BJ (cell line): Measurements from ENCODE around the gene TP53RK. TPM values are rescaled to one million over a fixed set of nuclear protein-coding genes. Genes with fewer than 3 reads are reported as not detected.

Experiments
- CTCF ChIA-PET: fragments of 350-600 bp; formaldehyde crosslinking; extraction: SDS; loops from one replicate; lab custom pipeline; 2021; ENCODE audit warnings: antibody characterized with exemption, inconsistent platforms; lab: Yijun Ruan, JAX
- POLR2A ChIA-PET: fragments of 300-600 bp; sonication (Branson Sonifier 250); formaldehyde crosslinking; extraction: SDS; loops from one replicate; lab custom pipeline; 2021; ENCODE audit warnings: antibody characterized with exemption; lab: Charles Lee
- DNase-seq: peaks from one replicate; pipeline ENCODE4 v3.0.0-alpha.2; 2011; ENCODE audit warnings: low read depth
- H3K27me3 ChIP-seq: 2 replicates; pipeline ENCODE4 v1.6.0; 2011; ENCODE audit warnings: low read length; ENCODE audit not compliant: control insufficient read depth, insufficient read depth
- H3K36me3 ChIP-seq: 2 replicates; pipeline ENCODE4 v1.5.1; 2011; ENCODE audit warnings: low read length; ENCODE audit not compliant: control insufficient read depth, insufficient read depth
- H3K4me3 ChIP-seq: 2 replicates; pipeline ENCODE4 v1.5.1; 2011; ENCODE audit warnings: low read depth, mild to moderate bottlenecking, control low read depth, low read length
- polyA plus RNA-seq: library from polyadenylated mRNA; depleted of rRNA; stranded (reverse); fragments of >200 nt; gene quantifications from 2 replicates; pipeline ENCODE4 v1.2.3, GENCODE V29; 2011
- TF ChIP-seq, protein P1 (sequence below): IDR thresholded peaks from 2 replicates; pipeline ENCODE4 v1.5.1; 2011; ENCODE audit warnings: low read depth, mild to moderate bottlenecking, control low read depth, inconsistent platforms, low read length, moderate library complexity; ENCODE audit not compliant: insufficient read depth

The TP53RK gene
- polyA plus RNA-seq, 1 experiment: 7.2 TPM

DNA sequence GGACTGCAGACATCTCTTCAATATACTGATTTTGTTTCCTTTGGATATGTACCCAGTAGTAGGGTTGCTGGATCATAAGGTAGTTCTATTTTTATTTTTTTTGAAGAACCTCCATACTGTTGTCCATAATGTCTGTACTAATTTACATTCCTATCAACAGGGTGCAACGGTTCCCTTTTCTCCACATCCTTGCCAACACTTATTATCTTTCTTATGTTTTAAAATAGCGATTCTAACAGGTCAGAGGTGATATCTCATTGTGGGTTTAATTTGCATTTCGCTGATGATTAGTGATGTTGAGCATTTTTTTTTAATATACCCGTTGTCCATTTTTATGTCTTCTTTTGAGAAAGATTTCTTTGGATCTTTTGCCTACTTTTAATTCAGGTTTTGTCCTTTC is 2.0 kb upstream of the TP53RK start:
- DNase-seq: no peak
- ChIA-PET POLR2A (no interaction called here), CTCF (no interaction called here)
- no peaks in the 10 kb centered on the region; the same call in 1 of the 2 replicates for H3K36me3 ChIP-seq
- no peaks in the 10 kb centered on the region for H3K27me3 ChIP-seq
- H3K4me3 ChIP-seq: no peak overlapping the region
- TF ChIP-seq, protein P1, sequence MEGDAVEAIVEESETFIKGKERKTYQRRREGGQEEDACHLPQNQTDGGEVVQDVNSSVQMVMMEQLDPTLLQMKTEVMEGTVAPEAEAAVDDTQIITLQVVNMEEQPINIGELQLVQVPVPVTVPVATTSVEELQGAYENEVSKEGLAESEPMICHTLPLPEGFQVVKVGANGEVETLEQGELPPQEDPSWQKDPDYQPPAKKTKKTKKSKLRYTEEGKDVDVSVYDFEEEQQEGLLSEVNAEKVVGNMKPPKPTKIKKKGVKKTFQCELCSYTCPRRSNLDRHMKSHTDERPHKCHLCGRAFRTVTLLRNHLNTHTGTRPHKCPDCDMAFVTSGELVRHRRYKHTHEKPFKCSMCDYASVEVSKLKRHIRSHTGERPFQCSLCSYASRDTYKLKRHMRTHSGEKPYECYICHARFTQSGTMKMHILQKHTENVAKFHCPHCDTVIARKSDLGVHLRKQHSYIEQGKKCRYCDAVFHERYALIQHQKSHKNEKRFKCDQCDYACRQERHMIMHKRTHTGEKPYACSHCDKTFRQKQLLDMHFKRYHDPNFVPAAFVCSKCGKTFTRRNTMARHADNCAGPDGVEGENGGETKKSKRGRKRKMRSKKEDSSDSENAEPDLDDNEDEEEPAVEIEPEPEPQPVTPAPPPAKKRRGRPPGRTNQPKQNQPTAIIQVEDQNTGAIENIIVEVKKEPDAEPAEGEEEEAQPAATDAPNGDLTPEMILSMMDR: no peak

DNA sequence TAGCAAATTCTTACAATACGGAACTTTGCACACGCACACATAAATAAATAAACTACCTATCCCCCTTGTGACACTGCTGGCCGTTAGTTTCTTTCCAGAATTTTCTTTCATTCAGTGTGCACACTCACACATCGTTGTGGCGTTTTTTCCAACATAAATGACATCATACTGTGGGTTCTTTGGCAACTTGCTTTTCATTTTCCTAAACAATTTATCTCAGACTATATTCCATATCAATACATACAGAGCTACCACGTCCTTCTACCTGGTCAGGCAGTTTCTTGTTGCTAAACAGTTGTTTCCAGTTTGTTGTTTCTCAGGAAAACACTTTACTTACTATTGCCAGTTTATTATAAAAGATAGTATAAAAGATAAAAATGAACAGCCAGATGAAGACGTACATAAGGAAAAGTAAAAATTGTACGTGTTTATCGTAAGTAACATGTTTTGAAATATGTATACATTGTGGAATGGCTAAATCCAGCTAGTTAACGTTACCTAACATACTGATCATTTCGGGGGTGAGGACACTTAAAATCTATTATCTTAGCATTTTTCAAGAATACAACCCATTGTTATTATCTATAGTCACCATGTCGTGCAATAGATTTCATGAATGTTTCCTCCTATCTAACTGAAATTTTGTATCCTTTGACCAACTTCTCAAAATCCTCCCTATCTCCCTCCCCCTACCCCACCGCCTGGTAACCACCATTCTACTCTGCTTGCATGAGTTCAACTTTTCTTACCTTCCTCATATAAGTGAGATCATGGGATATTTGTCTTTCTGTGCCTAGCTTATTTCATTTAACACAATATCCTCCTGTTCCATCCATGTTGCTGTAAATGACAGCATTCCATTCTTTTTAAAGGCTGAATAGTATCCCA is 1.2 kb upstream of the TP53RK start:
- no peak for DNase-seq
- Histone ChIP-seq H3K27me3 (no peaks in the 10 kb centered on the region), H3K36me3 (no peaks in the 10 kb centered on the region; the same call in 1 of the 2 replicates), H3K4me3 (peak overlapping the region; percentile 45)
- ChIA-PET CTCF (interaction anchor here (0.6 to 1.7 kb wide), 4 partner anchors 9 to 128 kb away, joined by 3 to 5 read pairs (median 4); no protein-coding TSS in a partner anchor), POLR2A (no interaction called here)
- TF ChIP-seq, protein P1: no peak

DNA sequence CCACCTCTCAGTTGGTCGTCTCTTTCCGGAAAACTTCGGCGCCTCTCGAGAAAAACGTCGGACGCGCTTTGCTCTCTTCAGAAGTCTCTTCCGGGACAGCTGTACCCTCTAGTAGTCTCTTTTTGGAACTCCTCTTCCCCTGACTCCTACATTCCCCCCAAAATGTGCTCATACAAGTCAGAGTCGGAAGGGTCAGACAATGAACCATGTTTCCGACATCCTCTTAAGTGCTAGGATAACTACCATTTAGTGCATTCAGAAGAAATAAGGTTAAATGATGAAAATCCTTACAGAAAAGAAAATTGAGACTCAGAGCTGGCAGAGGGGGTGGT is 476 bp upstream of the TP53RK start:
- TF ChIP-seq, protein P1: no peak
- CTCF ChIA-PET: interaction anchor here (0.6 to 1.7 kb wide), 4 partner anchors 10 to 127 kb away, joined by 3 to 5 read pairs (median 4); no protein-coding TSS in a partner anchor
- Histone ChIP-seq H3K36me3 (no peaks in the 10 kb centered on the region; the same call in 1 of the 2 replicates), H3K4me3 (peak overlapping the region; percentile 45), H3K27me3 (no peaks in the 10 kb centered on the region)
- no peak for DNase-seq
- POLR2A ChIA-PET: interaction anchor here (0.6 kb wide), 1 partner anchor 326 kb away, joined by 7 read pairs; no protein-coding TSS in a partner anchor

DNA sequence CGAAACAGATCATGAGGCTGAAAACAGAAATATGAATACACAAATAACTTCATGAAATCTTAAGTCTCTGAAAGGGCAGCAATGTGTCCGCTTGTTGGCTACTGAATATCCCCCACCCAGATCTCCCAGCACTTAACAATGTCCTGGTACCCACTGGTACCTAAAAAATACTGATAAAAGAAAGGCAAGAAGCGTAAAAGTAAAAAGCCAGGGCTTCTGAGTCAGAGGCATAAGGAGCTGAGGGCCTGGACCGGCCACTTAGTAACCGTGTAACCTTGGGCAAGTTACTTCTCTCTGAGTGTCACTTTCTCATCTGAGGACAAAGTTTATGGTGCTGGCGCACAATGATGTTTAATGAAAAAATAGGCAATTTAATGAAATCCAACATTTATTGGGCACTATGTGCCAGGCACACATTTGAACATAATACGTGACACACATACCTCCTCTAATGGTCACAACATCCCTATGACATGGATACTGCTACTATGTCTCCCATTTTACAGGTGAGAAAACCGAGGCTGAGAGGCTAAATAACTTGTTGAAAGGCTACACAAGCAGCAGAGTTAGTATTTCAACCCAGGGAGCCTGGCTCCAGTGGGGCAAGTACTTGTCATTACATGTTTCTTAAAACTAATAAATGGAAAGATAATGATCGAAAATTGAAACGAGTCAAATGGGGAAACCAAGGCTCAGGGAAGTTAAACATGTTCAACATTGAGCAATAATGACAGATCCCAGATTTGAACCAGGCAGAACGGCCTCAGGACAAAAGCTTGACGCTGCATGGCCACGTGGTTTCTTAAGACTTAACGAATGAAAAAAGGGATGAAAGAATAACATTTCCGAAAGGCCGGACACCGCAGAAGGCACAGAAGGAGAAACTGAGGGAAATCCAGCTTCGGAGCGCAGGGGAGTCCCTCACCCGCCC is 828 bp downstream of the TP53RK start:
- Histone ChIP-seq H3K27me3 (no peaks in the 10 kb centered on the region), H3K4me3 (peak overlapping the region; percentile 78), H3K36me3 (no peaks in the 10 kb centered on the region; the same call in 1 of the 2 replicates)
- TF ChIP-seq, protein P1: no peak
- no peak for DNase-seq
- POLR2A ChIA-PET: no interaction called here
- CTCF ChIA-PET: interaction anchor here (0.7 to 1.7 kb wide), 4 partner anchors 17 to 427 kb away, joined by 3 to 4 read pairs (median 4); no protein-coding TSS in a partner anchor
